DMS 273 (cell line): ENCODE results near the gene LDLRAD3.
"Not testable (repeated sequence)": the region's sequence is repeated elsewhere in the genome, so short reads cannot be mapped to it uniquely, and the experiment has no call there.

Experiments
- DNase-seq: peaks from one replicate; lab custom pipeline; 2025; ENCODE audit not compliant: unreplicated experiment; lab: John Stamatoyannopoulos, UW

Gene LDLRAD3

GRCh38 chr11:36156161-36156816 is 212.4 kb downstream of the LDLRAD3 start:
- DNase-seq = peak; percentile 10

DNA sequence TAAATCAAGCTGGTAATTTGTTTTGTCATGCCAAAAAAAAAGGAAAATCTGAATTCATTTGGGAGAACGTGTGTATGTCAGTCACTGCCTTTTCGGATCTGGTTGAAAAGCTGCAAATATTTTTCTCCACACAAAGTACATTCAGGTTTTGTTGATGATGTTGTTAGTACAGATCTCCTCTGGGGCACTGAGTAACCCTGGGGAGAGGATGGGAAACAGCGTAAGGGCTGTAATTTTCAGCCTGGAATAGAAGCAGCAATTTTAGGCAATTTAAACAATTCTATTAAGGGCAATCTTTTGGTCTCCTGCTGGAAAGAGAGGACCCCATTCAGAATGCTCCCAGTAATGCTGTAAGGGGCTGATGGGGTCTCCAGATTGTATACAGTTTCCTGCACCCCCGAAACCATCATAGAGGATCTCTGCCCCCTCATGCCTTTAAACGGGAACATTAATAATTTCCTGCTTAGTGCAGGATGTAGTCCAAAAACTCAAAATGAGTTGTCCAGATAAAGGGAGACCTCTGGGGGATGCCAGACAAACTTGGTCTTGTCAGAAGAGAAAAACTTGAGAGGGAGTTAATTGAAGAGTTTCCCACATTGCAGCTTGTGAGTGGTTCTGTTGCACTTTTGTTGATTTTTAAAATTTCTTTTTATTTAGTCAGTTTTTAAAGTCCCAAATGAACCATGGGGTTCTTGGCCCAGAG is 213.1 kb downstream of the LDLRAD3 start:
- no peak for DNase-seq

- DNase-seq = no peak
Measured at GRCh38 chr11:36160091-36160490, 216.2 kb downstream of the LDLRAD3 start.

GRCh38 chr11:36161572-36161971 is 217.7 kb downstream of the LDLRAD3 start:
- no peak for DNase-seq

DNA sequence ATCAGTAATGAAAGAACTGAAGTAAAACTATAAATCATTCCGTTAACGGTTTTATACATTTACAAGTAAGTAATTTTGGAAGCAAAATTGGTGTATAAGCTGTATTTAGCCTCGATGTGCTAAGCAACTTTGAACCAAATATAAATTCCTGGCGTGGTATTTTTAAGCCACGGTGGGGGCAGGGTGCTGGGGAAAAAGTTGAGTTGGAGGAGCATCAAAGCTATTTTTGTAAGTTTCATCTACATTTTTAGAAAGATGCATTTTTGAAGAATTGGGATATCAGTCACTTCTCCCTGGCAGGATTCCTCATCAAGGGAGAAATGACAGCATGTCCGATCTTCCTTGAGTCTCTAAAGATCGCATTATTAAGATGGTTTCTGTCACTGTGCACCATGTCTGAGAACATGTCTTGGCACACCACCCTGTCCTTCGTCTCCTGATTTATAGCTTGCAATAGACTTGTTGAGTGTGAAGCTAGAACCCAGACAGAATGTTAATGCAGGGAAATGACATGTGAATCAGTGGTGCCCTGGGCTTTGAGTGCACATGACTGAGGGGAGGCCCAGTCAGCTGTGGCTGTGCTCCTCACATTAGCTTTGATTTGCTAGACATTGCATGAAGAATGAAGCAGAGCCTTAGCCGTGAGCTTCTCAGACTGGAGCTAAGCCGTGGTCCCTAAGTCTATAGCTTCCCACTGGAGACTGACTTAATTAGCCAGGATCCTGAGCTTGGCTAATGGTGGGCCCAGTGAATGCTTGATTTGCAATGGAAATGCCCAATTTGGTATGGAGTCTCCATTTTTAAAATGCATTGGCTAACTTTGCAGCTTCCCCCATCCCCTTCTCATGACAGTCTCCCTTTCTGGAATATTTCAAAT is 218.4 kb downstream of the LDLRAD3 start:
- DNase-seq = peak; percentile 12

DNA sequence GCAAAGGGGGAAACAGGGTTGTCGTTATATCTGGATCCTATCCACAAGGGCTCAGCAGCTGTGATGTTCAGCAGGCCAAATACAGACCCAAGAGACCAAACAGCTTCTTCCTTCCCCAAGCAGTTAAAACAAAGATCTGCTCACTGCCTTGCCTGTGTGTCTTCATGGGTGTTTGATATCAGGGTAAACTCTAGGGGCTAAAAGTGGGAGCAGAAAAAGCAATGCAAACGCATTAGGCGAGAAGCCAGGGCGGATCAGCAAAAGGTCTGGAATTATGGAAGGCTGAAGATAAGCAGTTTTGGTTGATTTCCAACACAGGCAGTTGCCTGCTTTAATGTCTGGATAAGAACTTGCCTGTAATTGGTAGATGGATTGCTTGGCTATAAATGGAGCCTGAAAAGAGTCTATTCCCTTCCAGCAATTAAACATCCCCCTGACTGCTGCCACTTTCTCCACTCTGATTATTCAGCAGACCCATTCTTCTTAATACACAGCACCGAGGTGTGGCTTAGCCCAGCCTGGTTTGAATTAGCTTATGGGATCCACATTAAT is 219.1 kb downstream of the LDLRAD3 start:
- DNase-seq = peak; percentile 49

DNA sequence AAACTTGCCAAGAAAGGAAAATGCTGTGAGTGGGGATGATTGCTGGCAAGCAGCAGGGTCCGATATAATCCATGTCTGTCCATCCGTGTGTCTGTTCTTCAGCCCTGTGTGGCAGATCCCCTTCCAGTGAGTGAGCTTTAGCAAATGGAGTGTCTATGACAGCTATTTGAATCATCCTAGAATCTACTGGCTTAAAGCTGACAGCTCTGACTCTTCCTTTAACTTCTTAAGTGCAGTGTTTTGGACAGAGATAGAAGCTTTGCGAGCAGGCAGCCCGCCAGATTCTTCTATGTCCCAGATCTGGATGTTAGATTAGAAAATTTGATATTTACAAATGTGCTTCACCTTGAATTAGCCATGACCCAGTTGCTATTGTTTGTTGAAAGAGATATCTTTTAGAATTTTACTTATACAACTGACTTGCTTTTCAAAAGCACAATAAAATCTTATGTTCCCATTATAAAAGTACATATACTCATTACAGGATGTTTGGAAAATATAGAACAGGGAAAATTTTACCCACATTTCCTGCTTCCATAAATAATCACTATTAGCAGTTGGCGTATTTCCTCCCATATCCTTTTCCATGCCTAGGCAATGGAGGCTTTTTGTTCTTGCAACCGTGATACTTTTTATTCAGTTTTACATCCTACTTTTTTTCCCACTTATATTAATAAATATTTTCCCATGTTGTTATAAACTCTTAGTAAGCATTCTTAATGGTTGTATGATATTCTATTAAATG is 220.8 kb downstream of the LDLRAD3 start:
- no peak for DNase-seq

DNA sequence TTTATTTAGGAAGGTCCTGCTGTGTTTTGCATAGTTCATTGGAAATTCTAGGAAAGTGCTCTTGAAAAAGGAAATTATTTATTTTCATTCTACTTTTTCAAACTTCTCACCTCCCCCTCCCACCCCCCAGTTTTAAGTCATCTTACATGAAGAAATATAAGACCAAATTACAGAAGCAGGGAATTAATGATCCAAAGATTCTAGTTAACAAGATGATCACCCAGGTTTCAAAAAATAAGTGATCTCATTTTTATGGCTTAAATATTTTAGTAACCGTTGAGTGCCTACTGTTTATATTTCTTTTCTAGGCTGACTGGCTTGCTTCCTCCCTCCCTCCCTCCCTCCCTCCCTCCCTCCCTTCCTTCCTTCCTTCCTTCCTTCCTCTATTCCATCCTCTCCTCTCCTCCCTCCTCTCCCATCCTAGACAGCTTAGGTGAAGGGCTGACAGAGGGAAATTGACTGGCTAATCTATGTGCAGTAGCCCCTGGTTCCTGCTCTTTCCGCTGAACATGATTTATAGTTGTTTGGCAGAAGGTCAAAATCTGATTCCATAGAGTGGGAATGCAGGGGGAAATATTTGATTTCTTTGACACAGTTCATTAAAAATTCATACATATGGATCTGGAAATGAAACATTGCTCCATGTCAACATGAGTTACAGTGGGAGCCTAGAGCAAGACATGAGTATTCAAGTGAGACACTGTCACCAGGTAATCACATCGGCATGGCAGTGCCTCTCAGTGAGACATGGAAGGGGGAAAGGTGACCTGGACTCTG is 221.9 kb downstream of the LDLRAD3 start:
- DNase-seq = no peak

DNA sequence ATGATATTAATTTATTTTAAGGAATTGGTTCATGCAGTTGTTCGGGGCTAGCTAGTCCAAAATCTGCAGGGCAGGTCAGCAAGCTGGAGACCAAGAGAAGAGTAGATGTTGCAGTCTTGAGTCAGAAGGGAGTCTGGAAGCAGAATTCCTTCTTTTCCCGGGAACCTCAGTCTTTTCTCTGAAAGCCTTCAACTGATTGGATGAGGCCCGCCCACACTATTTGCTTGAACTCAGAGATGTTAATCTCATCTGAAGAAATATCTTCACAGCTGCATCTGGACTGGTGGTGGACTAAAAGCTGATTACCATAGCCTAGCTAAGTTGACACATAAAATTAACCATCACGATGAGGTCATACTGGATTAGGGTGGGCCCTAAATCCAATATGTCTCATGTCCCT is 223.2 kb downstream of the LDLRAD3 start:
- DNase-seq = no peak

- no peak for DNase-seq
Measured at GRCh38 chr11:36167729-36168128, 223.9 kb downstream of the LDLRAD3 start.

DNA sequence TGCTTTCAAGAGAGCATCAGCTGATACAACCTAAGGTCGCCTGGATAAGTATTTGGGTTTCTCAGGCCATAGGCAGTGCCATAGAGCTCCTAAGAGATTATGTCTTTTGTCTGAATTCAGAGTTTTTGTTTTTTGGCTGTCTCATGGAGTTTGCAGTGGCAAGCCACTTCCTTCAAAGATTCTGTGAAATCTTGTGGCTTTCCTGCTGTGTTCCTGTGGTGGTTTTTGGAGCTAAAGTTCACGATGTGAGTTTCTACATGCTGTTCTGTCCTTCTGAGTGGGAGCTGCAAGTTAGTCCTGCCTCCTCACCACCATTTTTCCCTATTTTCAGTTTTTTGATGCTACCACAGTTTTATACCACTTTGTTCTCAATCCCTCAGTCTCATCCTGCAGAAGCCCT is 234.0 kb downstream of the LDLRAD3 start:
- DNase-seq = no peak

DNA sequence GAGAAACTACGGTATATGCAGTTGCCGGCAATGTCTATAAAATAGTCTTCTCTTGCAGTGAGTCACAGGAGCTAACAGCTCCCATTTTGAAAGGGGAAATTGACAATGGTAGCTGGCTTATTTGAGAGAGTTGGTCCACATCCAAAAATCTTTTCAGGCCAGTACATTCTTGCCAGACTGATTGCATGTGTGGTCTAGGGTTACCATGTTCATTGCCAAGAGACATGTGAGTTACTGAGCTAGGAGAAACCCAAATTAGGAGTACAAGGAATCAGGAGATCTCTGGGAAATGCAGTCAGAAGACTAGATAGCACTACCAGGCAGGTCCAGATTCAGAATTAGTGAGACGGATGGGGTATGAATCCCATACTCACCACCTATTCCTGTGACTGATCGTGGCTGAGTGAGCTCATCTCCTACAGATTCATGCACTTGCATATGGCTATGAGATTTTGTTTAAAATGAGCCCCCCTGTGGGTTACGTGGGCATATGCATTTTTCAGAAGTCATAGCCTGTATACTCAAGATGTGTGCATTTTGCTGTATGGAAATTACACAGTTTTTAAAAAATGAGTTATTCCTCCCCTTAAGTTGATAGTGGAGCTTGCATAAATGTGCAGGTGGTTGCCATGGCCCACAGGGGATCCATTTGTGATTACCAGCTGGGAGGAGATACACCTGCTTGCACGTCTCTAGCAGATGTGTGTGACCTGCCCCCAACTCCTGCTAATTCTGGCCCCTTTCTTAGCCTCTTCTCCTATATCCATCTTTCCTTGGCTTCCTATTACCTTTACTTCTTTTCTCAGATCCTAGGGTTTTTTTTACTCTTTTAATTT is 242.7 kb downstream of the LDLRAD3 start:
- peak; percentile 87 for DNase-seq

DNA sequence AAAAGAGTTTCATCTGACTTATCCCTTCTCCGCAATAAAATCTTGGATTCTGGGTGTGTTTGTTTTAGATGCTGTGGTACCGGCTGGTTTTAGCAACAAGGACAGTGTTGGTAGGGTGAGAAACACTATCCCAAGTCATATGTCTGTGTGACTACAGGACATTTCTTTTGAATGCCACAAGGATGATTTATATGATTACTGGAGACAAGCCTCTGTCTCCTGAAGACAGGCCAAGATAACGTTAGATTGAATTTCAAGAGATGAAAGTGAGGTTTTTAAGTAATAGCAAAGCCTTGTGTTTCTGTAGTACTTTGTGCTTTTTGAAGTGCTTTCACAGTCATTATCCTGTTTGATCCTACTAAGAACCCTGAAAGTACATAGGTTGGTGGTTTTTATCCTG is 243.8 kb downstream of the LDLRAD3 start:
- no peak for DNase-seq

DNA sequence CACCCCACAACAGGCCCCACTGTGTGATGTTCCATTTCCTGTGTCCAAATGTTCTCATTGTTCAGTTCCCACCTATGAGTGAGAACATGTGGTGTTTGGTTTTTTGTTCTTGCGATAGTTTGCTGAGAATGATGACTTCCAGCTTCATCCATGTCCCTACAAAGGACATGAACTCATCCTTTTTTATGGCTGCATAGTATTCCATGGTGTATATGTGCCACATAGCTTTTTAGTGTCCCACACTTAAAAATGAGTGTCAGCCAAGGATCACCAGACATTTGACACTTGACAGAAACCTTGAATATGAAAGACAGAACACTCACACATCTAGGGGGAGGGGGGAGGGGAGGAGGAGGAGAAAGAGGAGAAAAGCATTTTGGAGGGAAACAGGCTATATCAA is 245.9 kb downstream of the LDLRAD3 start:
- DNase-seq = not testable (repeated sequence)

DNA sequence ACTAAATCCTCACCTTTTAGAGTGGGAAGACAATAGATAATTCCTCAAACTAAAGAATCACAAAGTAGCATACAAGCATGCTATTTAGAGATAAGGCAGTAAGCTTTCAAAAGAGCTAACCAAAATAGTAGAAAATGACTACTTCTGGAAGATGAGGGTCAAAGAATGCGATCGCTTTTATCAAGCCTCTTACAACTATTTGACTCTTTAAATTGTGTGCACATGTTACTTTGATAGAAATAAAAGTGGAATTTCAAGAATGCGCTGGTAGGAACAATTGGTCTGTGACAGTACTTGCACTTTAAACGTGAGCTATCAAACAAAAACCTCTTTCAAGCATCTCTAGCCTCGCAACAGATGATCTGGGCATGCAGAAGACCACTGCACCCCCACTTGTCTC is 248.1 kb downstream of the LDLRAD3 start:
- no peak for DNase-seq

DNA sequence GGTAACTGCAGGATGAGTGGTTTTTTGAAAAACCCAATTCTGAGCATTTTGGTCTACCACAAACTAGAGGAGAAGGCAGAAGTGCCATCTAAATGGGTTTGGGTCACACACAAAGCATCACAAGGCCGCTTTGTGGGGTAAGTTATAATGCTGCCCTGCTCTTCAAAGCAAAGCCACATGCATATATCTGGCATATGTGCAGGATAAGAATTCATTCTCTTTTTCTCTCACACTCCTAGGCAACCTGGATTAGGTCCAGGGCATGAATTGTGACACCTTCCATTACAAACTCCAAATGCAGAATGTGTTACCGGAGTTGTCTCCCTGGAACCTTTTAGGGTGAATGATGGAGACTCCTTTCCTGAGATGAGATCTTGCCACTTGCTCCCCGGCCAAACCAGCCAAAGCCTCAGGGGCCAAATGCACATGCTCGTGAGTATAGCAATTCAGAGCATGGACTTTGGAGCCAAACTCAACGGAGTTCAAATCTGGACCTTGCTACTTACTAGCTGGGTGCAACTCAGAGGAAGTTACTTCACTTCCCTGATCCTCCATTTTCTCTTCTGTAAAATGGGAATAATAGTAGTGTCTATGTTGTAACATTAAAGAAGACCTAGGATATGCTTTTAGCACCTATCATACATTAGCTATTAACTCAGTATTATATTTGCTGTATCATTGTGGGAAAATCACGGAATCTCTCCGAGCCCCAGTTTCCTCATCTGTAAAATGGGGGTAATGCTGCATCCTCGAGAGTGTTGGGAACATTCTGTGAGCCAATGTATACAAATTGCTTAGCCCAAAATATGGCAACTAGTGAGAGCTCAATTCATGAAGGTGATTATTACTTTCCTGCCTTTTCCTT is 248.8 kb downstream of the LDLRAD3 start:
- DNase-seq = peak; percentile 25

GRCh38 chr11:36193290-36193619 is 249.4 kb downstream of the LDLRAD3 start:
- no peak for DNase-seq

DNA sequence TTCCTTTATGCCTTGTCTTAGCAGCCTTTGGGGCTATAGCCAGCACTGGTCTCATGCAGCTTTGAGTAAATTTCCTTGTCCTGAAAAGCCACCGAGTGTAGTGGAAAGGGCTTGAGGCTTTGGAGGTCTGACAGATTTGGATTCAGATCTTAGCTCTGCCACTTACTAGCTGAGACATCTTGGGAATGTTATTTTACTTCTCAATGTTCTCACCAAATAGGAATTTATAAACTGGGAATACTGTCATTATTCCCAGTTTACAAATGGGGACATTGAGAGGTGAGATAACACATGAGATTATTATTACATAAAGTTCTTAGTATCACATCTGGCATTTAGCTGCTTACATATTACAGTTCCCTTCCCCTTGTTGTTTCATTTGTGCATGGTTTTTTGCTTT is 249.9 kb downstream of the LDLRAD3 start:
- no peak for DNase-seq
